Measurements from ENCODE around the gene DNAH8. TPM values are rescaled to one million over a fixed set of nuclear protein-coding genes. Genes with fewer than 3 reads are reported as not detected.

Gene DNAH8
- total RNA-seq, 1 donor from 2014 or later = not detected

- no peak for TF ChIP-seq CTCF (conservative IDR thresholded peaks at IDR 0.05; ENCODE audit: low read depth, low read length)
- H3K4me3 ChIP-seq (ENCODE audit: low read depth, low read length) = no peak overlapping the region
- DNase-seq (ENCODE audit: low read depth) = no peak
Measured at GRCh38 chr6:39037707-39038106, 322.6 kb downstream of the DNAH8 start.

GRCh38 chr6:39040080-39040673 is 325.1 kb downstream of the DNAH8 start:
- no peak for DNase-seq (ENCODE audit: low read depth)
- no peak for TF ChIP-seq CTCF (conservative IDR thresholded peaks at IDR 0.05; ENCODE audit: low read depth, low read length)
- no peak overlapping the region for H3K4me3 ChIP-seq (ENCODE audit: low read depth, low read length)

GRCh38 chr6:39041072-39041471 is 326.0 kb downstream of the DNAH8 start:
- DNase-seq (ENCODE audit: low read depth) = no peak
- no peak overlapping the region for H3K4me3 ChIP-seq (ENCODE audit: low read depth, low read length)
- TF ChIP-seq CTCF (conservative IDR thresholded peaks at IDR 0.05; ENCODE audit: low read depth, low read length) = no peak

- no peak overlapping the region for H3K4me3 ChIP-seq (ENCODE audit: low read depth, low read length)
- no peak for DNase-seq (ENCODE audit: low read depth)
- TF ChIP-seq CTCF (conservative IDR thresholded peaks at IDR 0.05; ENCODE audit: low read depth, low read length) = no peak
Measured at GRCh38 chr6:39043776-39044175, 328.7 kb downstream of the DNAH8 start.

- no peak overlapping the region for H3K4me3 ChIP-seq (ENCODE audit: low read depth, low read length)
- no peak for TF ChIP-seq CTCF (conservative IDR thresholded peaks at IDR 0.05; ENCODE audit: low read depth, low read length)
- DNase-seq (ENCODE audit: low read depth) = no peak
Measured at GRCh38 chr6:39044181-39044580, 329.1 kb downstream of the DNAH8 start.

GRCh38 chr6:39047434-39048327 is 332.6 kb downstream of the DNAH8 start:
- no peak for TF ChIP-seq CTCF (conservative IDR thresholded peaks at IDR 0.05; ENCODE audit: low read depth, low read length)
- H3K4me3 ChIP-seq (ENCODE audit: low read depth, low read length) = no peak overlapping the region
- no peak for DNase-seq (ENCODE audit: low read depth)
